HG02973 (cell line): Measurements from ENCODE around the gene DAD1.

ENCODE experiments used
- ATAC-seq: cut with Tn5 transposase; IDR thresholded peaks from one replicate; pipeline ENCODE4 v1.9.1; 2021; ENCODE audit warnings: moderate library complexity; ENCODE audit not compliant: unreplicated experiment

DAD1 gene

DNA sequence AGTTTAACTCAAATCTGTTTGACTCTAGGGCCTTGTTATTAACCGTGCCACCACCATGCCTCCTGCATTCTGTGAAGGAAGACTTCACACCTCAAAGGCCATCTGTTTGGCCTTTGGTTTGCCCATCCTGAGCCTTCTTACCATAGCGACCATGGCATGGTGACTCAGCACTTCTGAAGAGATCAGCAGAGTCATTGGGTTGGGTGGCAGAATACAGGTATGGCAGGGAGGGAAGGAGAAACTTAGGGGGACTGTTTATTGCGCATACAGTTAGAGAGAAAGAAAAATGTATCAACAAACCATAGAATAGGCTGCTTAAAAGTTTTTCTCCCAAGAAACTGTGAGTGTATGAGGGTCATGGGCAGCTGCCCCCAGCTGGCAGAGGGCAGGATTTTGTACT is 49.2 kb downstream of the DAD1 start:
- ATAC-seq: no peak

DNA sequence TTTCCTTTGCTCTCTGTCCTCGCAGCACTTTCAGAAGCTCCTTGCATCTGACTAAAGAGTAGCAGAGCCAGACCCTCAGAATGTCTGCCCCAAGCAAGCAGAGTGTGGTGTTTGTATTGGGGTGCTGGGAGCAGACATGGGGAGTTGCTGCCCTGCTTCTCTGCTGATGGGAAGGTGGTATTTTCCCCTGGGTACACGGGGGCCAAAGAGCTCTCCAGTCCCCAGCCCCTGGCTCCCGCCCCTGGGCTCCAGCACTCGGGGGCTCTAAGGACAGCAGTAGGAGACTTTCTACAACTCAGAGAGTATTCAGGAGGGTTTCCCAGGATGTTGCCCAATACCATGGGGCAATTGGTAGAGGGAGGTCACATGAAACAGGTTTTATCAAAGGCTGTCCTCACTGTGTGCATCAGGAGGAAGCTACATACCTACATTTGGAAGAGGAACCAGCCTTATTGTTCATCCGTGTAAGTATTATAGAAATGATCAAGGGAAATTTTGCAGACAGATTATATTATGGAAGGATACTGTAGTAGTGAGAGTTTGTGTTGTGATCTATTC is 50.3 kb downstream of the DAD1 start:
- no peak for ATAC-seq

DNA sequence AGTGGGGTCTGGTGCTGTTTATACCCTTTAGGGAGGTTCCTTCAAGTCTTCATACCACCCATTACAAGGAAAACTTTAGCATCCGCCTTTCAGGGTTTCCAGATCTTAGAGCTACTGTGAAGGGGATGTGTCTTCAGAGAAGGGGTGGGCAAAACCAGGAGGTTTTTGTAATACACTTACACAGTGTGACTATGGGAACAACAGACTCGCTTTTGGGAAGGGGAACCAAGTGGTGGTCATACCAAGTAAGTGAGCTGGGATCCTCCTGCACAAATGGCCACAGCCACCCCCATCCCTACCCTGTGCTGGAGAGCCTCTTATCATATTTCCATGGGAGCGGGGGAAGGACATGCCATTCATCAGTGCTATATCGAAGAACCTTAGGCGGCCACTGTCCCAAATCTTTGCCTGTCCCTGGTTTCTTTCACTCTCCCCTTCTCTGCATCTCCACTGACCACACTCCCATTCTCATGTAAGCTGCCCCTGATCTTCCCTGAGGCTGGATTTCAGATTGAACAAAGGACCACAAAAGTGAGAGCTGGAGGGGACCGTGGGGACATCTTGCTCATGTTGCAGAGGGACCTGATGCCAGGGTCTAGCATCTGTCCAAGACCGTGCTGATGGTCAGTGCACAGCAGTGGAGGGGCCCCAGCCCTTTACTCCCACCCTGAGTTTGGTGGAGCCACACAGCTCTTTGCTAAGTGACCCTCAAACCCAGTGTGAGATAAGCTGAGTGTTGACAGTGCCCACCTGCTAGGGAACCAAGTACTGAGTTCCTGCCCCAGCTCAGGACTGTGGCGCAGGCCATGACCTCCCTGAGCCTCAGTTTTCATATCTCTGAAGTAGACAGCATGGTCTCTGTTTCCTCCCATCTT is 51.4 kb downstream of the DAD1 start:
- no peak for ATAC-seq

DNA sequence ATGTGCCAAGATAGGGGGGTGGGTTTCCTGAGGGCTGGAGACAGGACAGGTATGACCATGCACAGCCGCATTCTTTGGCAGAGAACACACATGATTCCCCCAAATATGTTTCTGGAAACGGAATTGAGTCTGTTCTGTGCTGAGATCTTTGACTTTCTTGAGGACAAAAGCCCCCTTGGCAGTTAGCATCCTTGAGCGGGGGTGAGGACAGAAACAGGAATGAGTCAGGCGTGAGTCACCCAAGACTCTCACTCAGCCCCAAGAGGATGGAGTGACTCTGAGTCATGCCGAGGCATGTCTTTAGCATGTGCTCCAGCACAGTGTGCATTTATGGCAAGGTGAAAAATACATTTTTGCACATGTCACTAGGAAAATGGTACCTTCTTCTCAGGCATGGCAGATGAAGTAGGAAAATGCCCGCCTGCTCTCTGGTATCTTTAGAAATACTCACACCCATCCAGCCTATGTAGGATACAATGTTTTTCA is 52.1 kb downstream of the DAD1 start:
- ATAC-seq: peak; percentile 70

DNA sequence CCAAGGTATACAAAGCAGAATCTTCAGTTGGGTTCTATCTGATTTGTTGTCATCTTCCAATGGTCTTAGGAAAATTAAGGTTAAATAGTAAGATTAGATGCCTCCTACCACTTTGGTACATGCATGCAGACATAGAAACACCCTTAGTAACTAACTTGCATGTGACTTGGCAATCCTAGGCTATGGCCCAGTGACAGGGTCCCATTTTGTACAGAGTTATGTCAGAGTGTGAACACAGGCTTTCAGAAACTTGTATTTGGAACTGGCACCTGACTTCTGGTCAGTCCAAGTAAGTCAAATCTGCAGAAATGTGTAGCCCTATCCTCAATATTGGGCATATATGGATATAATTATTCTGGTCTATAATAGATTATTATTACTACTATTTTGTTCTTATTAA is 53.1 kb downstream of the DAD1 start:
- no peak for ATAC-seq

DNA sequence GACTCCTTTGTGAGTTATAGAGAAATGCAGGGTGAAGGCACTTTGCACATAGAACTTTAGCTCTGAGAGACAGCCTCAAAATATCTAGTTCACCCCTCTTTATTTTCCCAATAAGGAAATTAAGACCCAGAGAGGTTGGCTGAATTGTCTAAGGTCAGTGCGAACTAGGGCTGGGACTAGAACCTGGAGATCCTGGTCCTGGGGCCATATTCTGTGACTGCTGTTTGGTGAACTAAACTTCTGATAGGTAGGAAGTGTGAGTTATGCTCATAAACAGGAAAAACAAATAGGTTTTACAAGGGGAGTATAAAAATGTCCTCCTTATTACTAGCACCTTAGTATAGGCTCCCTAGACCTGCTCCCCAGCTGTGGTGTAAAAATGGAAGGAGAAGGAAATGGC is 53.9 kb downstream of the DAD1 start:
- ATAC-seq: no peak

DNA sequence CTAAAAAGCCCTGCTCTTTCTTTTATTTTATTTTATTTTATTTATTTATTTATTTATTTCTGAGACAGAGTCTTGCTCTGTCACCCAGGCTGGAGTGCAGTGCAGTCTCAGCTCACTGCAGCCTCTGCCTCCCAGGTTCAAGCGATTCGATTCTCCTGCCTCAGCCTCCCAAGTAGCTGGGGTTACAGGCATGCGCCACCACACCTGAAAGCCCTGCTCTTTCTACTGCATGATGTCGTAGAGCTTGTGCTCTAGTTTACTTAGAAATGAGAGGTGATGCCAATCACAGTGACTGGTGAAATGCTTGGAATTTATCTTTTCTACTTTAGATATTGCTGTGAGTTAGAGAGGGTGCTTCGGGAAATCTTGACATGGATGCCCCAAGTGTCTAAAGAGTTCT is 54.5 kb downstream of the DAD1 start:
- ATAC-seq: no peak

DNA sequence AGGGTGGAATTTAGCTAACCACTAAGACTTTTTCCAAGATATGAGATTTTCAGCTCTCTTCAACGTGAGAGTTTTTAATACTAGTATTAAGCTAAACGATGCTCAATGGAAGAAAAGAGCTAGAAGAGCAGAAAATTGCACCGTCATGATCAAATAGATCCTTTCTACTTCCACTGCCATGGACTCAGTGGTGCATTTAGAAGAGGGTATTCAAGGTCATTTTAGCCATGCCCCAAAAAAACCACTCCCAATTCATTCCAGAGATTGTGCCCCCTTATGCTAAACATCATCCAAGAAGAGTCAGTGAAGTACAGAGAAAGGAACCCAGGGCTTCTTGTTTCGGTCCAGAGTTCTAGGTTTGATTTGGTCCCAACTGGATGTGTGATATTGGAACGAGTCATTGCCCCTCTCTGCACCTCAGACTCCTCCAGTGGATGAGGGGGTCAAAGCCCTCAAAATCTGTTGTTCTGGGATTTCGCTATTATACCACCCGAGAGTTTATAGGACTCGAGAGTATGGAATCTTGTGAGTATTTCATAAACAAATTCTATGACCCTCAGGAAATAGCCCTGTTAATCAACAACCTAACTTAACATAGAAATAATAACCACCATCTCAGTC is 55.2 kb downstream of the DAD1 start:
- ATAC-seq: no peak

DNA sequence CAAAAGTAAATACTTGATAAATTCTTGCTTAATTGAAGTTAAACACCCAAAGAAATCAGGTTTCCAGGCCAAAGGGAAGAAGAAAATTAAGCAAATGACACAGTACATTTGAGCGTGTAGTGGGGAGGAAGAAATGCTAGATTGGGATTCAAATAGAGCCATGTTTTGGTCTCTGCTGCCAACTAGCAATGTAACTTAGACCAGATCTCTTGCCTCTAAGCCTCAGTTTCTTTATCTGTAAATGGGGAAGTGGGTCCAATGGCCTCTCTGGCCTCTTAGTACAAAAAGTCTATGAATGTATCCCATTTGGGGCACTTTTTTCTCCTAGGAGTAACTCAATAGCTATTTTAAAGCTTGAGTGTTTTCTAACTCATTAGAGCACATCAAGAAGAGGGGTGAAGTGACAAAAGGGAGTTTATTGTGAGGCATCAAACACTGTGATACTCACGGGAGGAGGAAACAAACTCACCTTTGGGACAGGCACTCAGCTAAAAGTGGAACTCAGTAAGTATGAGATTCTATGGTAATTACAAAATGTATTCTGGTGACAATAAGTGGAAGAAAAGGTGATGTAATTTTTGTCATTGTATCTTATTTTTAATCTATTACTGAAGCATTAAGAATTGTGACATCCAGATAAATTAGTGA is 55.8 kb downstream of the DAD1 start:
- ATAC-seq: no peak

DNA sequence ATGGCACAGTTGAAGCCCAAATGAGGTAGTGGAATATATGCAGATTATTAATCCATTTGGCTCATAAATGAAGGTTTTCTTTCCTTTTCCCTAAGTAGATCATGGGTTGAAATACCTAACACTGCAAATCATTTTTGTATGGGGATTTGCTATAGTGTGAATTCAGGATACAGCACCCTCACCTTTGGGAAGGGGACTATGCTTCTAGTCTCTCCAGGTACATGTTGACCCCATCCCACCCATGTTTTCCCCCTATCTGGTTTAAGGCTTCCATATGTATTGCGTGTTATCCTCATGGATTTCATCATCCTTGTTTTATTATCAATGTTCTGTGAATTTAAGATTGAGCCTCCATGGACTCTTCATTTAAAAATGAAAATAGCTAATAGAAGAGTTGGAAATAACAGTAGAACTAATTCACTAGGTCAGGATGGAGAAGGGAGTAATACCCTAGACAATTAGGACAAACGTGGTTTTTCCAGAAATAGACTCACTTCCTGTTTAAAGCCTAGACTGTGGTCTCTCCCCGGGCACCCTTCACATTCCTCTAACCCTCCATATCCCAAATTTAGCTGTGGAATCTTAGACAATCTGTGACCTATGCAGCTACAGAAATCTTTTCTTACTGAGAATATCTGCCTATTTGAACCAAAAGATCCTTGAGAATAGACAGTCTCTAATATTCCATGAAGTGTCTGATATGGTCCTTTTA is 56.5 kb downstream of the DAD1 start:
- ATAC-seq: no peak

DNA sequence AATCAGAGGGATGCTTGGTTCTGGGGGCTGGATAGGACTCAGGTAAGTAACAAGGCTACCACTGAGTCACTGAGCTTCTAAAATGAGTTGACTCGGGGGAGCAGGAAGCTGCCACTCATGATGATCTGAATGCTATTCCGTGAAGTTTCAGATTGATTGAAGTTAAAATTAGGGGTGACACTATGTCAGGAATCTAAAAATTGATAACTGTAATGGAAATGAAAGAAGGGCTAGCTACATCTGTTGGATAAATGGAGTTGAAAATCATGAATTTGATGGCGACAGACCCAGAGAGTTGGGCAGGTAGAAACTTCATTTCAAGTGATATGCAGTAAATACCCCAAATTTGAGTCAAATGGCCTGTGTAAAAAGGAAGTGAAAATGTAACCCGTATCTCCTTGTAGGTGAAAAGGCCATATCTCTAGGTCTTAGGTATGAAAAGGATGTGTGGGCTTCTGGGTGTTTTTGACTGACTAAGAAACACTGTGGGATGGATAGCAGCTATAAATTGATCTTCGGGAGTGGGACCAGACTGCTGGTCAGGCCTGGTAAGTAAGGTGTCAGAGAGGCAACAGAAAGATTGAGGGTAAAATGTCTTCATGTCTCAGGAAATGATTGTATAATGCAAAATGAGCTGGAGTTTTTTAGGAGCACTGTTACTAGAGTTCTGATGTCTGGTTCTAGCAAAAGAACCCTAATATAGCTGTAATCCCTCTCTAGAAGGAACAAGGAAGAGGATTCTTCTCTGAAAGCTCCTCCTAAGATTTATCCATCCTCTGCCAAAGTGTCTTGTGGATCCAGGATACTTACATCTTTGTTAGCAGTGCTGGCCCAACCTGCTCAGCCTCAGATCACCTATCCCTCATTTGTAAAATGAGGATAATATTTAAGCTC is 57.3 kb downstream of the DAD1 start:
- peak; percentile 79 for ATAC-seq

DNA sequence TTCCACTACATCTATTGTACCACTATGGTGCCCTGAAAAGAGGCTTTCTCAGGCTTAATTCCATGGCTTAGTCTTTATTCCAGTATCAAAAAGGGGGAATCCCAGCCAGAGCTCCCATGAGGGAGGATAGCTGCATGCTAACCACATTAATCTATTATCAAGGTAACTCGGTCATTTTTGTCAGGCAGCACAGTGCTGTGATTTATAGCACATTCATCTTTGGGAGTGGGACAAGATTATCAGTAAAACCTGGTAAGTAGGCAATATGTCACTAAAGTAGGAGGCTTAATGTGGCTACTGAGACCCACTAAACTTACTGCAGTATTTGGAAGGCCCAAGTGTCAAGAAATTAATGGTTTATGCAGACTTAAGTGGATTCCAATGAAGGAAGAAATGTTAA is 58.9 kb downstream of the DAD1 start:
- ATAC-seq: no peak

DNA sequence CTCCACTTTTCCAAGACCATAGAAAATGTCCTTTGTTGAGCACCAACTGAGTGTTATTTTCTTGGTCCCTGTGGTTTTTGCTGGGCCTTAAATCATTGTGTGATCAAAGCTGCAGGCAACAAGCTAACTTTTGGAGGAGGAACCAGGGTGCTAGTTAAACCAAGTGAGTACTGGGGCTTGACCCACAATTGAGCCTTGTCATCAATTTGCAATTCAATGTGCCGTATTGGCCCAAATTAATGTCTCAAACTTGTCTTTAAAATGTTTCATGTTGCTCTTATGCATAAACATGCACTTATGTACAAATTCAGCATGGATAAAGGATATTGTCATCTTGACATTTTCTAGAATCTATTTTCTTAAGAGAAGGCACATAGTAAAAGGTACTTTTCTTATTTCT is 62.3 kb downstream of the DAD1 start:
- ATAC-seq: no peak

DNA sequence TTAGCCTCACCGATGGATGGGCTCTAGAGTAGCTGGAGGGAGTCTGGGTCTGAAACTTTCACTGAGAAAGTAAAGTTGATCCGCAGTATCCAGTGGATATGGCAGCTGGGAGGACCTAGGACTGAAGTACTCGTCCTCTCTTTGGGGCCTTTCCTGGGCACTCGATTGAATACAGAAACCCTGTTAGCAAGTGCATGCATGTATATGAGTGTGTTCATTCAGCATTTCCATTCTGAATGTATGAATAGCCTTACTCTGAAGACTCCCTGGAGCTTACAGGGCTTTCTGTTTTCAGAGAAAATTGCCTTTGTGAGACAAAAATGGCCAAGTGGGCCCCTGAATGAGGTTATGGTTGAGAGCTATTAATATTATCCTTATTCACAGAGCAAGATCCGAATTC is 62.8 kb downstream of the DAD1 start:
- no peak for ATAC-seq

DNA sequence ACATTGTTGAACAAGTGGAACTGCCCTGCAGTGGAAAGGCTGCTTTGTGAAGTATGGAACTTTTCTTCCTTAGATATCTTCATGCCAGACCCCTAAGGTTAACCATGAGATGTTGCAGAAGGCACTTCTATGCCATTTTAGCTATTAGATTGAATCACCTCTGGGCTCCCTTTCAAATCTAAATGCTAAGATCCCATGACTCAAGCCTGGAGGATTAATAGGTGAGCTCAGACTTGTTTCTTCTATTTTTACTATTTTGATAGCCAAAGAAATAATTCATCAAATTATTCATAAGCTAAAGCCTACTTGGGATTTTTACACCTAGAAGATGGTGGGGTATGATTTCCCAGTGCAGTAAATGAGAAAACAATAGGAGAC is 64.3 kb downstream of the DAD1 start:
- no peak for ATAC-seq

DNA sequence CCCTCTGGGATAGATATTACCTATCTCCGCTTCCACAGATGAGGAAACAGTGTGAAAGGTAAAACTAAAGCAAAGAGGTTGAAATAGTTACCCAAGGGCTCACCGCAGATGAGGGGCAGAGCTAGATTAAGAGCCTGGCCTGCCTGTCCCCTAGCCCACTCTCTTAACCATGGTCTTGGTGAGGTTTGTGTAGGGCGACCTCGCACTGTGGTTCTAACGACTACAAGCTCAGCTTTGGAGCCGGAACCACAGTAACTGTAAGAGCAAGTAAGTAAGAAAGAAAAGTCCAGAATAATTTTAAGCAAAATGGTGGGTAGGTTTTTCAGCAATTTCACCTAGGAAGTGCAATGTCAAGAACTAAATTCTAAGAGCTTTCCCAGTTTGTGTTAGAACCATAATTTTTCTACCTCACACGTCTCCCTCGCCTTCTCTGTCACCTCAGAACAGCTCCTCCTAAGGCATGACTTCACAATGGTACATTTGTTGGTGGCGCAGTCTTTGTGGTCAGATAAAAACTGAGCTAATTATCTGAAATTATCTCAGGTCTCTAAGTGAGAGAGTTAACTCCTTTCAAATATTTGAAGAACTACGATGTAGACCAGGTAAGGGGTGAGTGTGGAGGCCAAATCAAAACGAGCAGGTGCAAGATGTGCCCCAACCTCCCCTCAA is 64.8 kb downstream of the DAD1 start:
- ATAC-seq: no peak

DNA sequence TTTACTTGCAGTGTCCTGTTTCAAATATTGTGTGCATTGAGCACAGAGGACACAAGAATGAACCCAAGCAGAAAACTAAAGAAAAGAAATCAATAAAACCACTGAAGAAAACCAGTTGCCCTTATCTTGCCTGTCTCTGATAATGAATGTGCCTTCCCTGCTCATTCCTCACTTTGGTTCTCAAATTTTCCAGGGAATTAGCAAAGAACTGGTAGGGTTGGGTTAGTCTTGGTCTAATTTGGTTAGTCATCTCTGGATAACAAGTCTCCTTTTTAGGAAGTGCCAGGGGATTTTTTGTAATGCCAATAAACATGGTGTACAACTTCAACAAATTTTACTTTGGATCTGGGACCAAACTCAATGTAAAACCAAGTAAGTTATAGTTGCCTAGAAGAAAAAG is 65.7 kb downstream of the DAD1 start:
- no peak for ATAC-seq

DNA sequence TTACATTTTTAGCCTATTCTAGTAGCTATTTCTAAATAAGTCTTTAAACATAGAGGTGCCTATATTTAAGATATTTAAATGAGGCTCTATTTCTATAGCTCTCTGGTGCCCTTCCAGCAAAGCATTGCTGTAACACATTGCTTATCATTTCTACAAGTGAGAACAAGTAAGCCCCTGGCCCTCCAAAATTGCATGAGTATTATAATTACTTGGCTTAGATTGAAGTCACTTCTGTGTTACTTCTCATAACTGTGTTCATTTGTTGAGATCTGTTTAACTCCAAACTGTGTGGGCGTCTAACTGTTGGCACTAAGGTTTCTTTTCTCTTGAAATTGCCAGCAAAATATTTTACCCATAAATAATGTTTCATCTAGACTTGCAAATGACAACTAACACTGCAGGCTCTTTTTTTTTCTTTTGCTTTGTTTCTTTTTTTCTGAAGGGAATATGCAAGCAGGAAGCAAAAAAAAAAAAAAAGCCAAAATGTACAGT is 66.5 kb downstream of the DAD1 start:
- no peak for ATAC-seq

DNA sequence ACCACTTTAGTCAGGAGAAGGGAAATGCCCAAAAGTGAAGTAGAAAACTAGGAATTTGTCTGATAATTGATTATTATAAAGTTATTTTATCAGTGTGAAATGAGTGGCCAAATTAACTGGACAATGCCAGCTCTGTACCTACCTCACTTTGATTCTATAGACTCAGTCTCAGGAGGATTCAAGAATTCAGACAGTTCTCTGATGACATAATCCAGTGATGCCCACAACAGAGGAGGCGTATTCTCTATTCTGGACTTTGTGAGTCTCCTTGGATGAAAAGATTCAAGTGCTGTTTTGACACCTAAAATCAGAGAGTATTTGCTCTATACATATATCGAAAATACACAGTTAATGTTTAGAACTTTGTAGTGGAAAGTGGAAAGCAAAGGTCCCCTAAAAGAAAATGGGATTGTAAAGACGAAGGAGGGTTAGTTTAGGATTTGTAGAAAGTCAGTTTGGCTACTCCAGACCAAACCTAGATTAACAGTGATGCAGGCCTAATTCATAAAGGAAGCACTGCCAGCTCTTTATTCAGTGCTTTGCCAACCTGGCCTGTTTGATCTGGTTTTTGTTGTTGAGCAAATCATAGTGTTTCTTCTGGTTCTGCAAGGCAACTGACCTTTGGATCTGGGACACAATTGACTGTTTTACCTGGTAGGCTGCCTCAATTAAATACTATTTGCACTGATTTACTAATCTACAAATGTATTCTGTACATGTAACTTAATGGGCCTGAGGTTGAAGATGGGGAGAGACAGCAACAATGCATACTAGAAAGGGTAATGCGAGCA is 67.4 kb downstream of the DAD1 start:
- no peak for ATAC-seq
